GM18499 (cell line): ENCODE data around the gene CD82.

Source experiments
- ATAC-seq: cut with Tn5 transposase; IDR thresholded peaks from one replicate; pipeline ENCODE4 v1.9.1; 2021; ENCODE audit warnings: moderate number of reproducible peaks; ENCODE audit not compliant: insufficient read depth, unreplicated experiment

The CD82 gene

GRCh38 chr11:44574610-44575287, 9.3 kb downstream of the CD82 start:
- no peak for ATAC-seq

GRCh38 chr11:44575288-44575672, 9.8 kb downstream of the CD82 start:
- no peak for ATAC-seq

GRCh38 chr11:44575962-44576361, 10.5 kb downstream of the CD82 start:
- no peak for ATAC-seq

- ATAC-seq = no peak
Measured at GRCh38 chr11:44576656-44577055, 11.2 kb downstream of the CD82 start.

- ATAC-seq = no peak
Measured at GRCh38 chr11:44577231-44577830, 11.9 kb downstream of the CD82 start.

GRCh38 chr11:44578279-44578678, 12.8 kb downstream of the CD82 start:
- no peak for ATAC-seq

GRCh38 chr11:44579302-44579761, 13.9 kb downstream of the CD82 start:
- ATAC-seq = no peak

- no peak for ATAC-seq
Measured at GRCh38 chr11:44580701-44581100, 15.2 kb downstream of the CD82 start.

- ATAC-seq = no peak
Measured at GRCh38 chr11:44581246-44581645, 15.8 kb downstream of the CD82 start.

- ATAC-seq = no peak
Measured at GRCh38 chr11:44582641-44583352, 17.3 kb downstream of the CD82 start.

- ATAC-seq = no peak
Measured at GRCh38 chr11:44583353-44583669, 17.8 kb downstream of the CD82 start.

- ATAC-seq = no peak
Measured at GRCh38 chr11:44585421-44585820, 20.0 kb downstream of the CD82 start.

GRCh38 chr11:44589301-44589700, 23.8 kb downstream of the CD82 start:
- no peak for ATAC-seq

- no peak for ATAC-seq
Measured at GRCh38 chr11:44590769-44591168, 25.3 kb downstream of the CD82 start.

- ATAC-seq = no peak
Measured at GRCh38 chr11:44591557-44591956, 26.1 kb downstream of the CD82 start.

GRCh38 chr11:44592125-44592940, 26.9 kb downstream of the CD82 start:
- ATAC-seq = no peak

GRCh38 chr11:44593251-44593650, 27.8 kb downstream of the CD82 start:
- ATAC-seq = no peak

GRCh38 chr11:44595006-44595405, 29.5 kb downstream of the CD82 start:
- ATAC-seq = no peak

- no peak for ATAC-seq
Measured at GRCh38 chr11:44595964-44596381, 30.5 kb downstream of the CD82 start.

GRCh38 chr11:44596525-44597276, 31.2 kb downstream of the CD82 start:
- ATAC-seq = no peak
